ENCODE results near the gene POC1B.

- TF ChIP-seq POLR2A (IDR thresholded peaks at IDR 0.05) (no peak), CTCF (IDR thresholded peaks at IDR 0.05) (no peak)
Observed at GRCh38 chr12:89437231-89437630, 88.6 kb downstream of the POC1B start.

Data from body of pancreas (tissue), 4 donors.